Sigmoid colon (tissue), 4 donors: ENCODE data around the gene RAB26.
"Not testable (repeated sequence)": the region's sequence is repeated elsewhere in the genome, so short reads cannot be mapped to it uniquely, and the experiment has no call there.

Experiments used
- EP300 ChIP-seq, 4 donors: sonication (generic); formaldehyde crosslinking; IDR thresholded peaks; one replicate each; pipeline ENCODE4 v1.6.1; 2017; ENCODE audit warnings: antibody characterized with exemption in 4 of 4
- POLR2A ChIP-seq, 2 donors: fragments of 450-650 bp; IDR thresholded peaks; one replicate each; pipeline ENCODE4 v1.6.1; 2016; ENCODE audit warnings: antibody characterized with exemption in 2 of 2, mild to moderate bottlenecking in 2 of 2, moderate library complexity in 2 of 2
- POLR2AphosphoS5 ChIP-seq, 4 donors: sonication (generic); formaldehyde crosslinking; IDR thresholded peaks; one replicate each; pipeline ENCODE4 v1.6.1; 2017; ENCODE audit warnings: antibody characterized with exemption in 4 of 4
- TF ChIP-seq, protein P1 (sequence below), 4 experiments: fragments of 450-650 bp in 3 of 4; fragments of 200-600 bp in 1 of 4; IDR thresholded peaks; one replicate each; pipeline ENCODE4 v1.5.1; 2016 to 2019; ENCODE audit warnings: antibody characterized with exemption in 4 of 4, mild to moderate bottlenecking in 3 of 4, moderate library complexity in 2 of 4

DNA sequence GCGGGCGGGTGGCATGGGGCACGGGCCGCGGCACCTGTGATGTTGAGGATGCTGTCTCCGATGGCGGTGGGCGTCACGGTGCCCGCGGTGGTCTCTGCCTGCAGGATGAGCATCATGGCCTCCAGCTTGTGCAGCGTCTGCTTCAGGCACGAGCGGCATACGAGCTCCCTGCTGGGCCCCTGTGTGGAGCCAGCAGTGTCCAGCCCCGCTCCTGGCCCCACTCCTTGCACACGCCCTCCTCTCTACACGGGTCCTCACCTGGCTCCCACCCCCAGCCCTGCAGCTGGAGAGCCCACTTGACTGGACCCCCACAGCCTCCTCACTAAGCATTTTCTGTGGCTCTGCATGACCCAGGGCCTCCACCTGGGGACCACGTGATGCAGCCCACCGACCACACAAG lies 44.0 kb upstream of the RAB26 start:
- TF ChIP-seq, protein P1, sequence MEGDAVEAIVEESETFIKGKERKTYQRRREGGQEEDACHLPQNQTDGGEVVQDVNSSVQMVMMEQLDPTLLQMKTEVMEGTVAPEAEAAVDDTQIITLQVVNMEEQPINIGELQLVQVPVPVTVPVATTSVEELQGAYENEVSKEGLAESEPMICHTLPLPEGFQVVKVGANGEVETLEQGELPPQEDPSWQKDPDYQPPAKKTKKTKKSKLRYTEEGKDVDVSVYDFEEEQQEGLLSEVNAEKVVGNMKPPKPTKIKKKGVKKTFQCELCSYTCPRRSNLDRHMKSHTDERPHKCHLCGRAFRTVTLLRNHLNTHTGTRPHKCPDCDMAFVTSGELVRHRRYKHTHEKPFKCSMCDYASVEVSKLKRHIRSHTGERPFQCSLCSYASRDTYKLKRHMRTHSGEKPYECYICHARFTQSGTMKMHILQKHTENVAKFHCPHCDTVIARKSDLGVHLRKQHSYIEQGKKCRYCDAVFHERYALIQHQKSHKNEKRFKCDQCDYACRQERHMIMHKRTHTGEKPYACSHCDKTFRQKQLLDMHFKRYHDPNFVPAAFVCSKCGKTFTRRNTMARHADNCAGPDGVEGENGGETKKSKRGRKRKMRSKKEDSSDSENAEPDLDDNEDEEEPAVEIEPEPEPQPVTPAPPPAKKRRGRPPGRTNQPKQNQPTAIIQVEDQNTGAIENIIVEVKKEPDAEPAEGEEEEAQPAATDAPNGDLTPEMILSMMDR (IDR thresholded peaks at IDR 0.05): not testable (repeated sequence)
- not testable (repeated sequence) for TF ChIP-seq EP300, POLR2A, POLR2AphosphoS5 (IDR thresholded peaks at IDR 0.05)
